H1 (cell line): ENCODE measurements around the gene ADD1. TPM values are rescaled to one million over a fixed set of nuclear protein-coding genes. Genes with fewer than 3 reads are reported as not detected.
A peak's percentile ranks its signal among the peaks of the same experiment; 100 is the strongest.

Experiments
- CTCF ChIA-PET: fragments of 300-600 bp; sonication (Branson Sonifier 250); formaldehyde crosslinking; loops from one replicate; lab custom pipeline; 2021; ENCODE audit not compliant: partially characterized antibody; lab: Charles Lee
- POLR2A ChIA-PET: fragments of 300-600 bp; sonication (Branson Sonifier 250); formaldehyde crosslinking; loops from one replicate; lab custom pipeline; 2021; ENCODE audit warnings: inconsistent platforms; ENCODE audit not compliant: partially characterized antibody; lab: Charles Lee
- DNase-seq, 2 experiments: peaks; one replicate each; pipeline versions ENCODE4 v3.0.0 to v3.0.0-alpha.2; 2010 to 2022; ENCODE audit warnings: low spot score in 2 of 2, low read depth in 1 of 2, mixed read lengths in 1 of 2
- FAIRE-seq: peaks from 2 replicates; lab custom pipeline; 2011; peaks lifted over from hg19 to GRCh38; lab: Jason Lieb, UNC
- H2AFZ ChIP-seq: 2 replicates; pipeline ENCODE4 v1.8.1; 2012; ENCODE audit warnings: low read length, inconsistent platforms
- H2AK5ac ChIP-seq: 2 replicates; pipeline ENCODE4 v1.6.1; 2013; ENCODE audit warnings: low read depth, low read length
- H2BK120ac ChIP-seq: replicated peaks from 2 replicates; pipeline ENCODE3; 2013; ENCODE audit warnings: low read depth, low read length, inconsistent platforms
- H2BK12ac ChIP-seq: 2 replicates; pipeline ENCODE4 v1.6.1; 2013; ENCODE audit warnings: low read depth, low read length
- H2BK15ac ChIP-seq: 2 replicates; pipeline ENCODE4 v1.6.1; 2013; ENCODE audit warnings: low read length
- H2BK20ac ChIP-seq: 2 replicates; pipeline ENCODE4 v1.6.1; 2013; ENCODE audit warnings: low read length
- H2BK5ac ChIP-seq: 2 replicates; pipeline ENCODE4 v1.6.1; 2013; ENCODE audit warnings: low read depth, low read length
- H3K14ac ChIP-seq: 2 replicates; pipeline ENCODE4 v1.6.1; 2013; ENCODE audit warnings: inconsistent platforms; ENCODE audit not compliant: insufficient read length
- H3K18ac ChIP-seq: 2 replicates; pipeline ENCODE4 v1.6.1; 2013; ENCODE audit warnings: low read length; ENCODE audit errors: extremely low read depth
- H3K23ac ChIP-seq: 2 replicates; pipeline ENCODE4 v1.6.1; 2013; ENCODE audit warnings: inconsistent platforms; ENCODE audit not compliant: insufficient read length
- H3K23me2 ChIP-seq: 2 replicates; pipeline ENCODE4 v1.6.1; 2013; ENCODE audit warnings: low read depth, low read length
- H3K27ac ChIP-seq: 2 replicates; pipeline ENCODE4 v1.6.1; 2011; ENCODE audit warnings: low read depth, low read length, inconsistent platforms
- H3K27me3 ChIP-seq, 4 experiments: replicated peaks in 1 of 4; 1 replicate in 1 of 4; 2 replicates in 3 of 4; pipeline versions ENCODE4 v1.6.1 to v1.8.1; 2011 to 2013; ENCODE audit warnings: low read length in 3 of 4, mild to moderate bottlenecking in 3 of 4, inconsistent platforms in 2 of 4, mixed read lengths in 2 of 4, moderate library complexity in 1 of 4; ENCODE audit not compliant: control insufficient read depth in 3 of 4, insufficient read depth in 3 of 4; ENCODE audit errors: extremely low read depth in 1 of 4
- H3K36me3 ChIP-seq, 4 experiments: 2 replicates each; pipeline versions ENCODE4 v1.6.1 to v1.8.1; 2011 to 2013; ENCODE audit warnings: mild to moderate bottlenecking in 4 of 4, low read length in 3 of 4, moderate library complexity in 2 of 4, control low read depth in 1 of 4, inconsistent platforms in 1 of 4; ENCODE audit not compliant: insufficient read depth in 4 of 4, control insufficient read depth in 2 of 4
- H3K4ac ChIP-seq: replicated peaks from 2 replicates; pipeline ENCODE3; 2013; ENCODE audit warnings: low read length, low read depth, mixed read lengths, inconsistent platforms; ENCODE audit not compliant: insufficient read length
- H3K4me1 ChIP-seq, 4 experiments: replicated peaks in 1 of 4; 1 replicate in 1 of 4; 2 replicates in 3 of 4; pipeline versions ENCODE4 v1.6.1 to v1.8.1; 2011 to 2013; ENCODE audit warnings: low read length in 3 of 4, inconsistent platforms in 2 of 4, mixed read lengths in 1 of 4; ENCODE audit not compliant: insufficient read depth in 4 of 4, control insufficient read depth in 3 of 4
- H3K4me2 ChIP-seq, 2 experiments: 2 replicates each; pipeline versions ENCODE4 v1.6.1 to v1.8.1; 2011 to 2013; ENCODE audit warnings: low read depth in 2 of 2, low read length in 2 of 2, control low read depth in 1 of 2, inconsistent platforms in 1 of 2, mild to moderate bottlenecking in 1 of 2; ENCODE audit not compliant: insufficient read depth in 1 of 2
- H3K4me3 ChIP-seq, 4 experiments: fragments of 200-600, 300-600 bp in 1 of 4; sonication (generic), shearing (Covaris generic), sonication (Bioruptor Twin) in 1 of 4; 2 replicates each; pipeline versions ENCODE4 v1.5.1 to v1.8.1; 2011 to 2016; ENCODE audit warnings: low read length in 4 of 4, low read depth in 3 of 4, control low read depth in 2 of 4, inconsistent platforms in 2 of 4, mild to moderate bottlenecking in 2 of 4, mixed read lengths in 1 of 4, moderate library complexity in 1 of 4; ENCODE audit not compliant: insufficient read depth in 2 of 4; ENCODE audit errors: extremely low read depth in 1 of 4
- H3K56ac ChIP-seq: replicated peaks from 2 replicates; pipeline ENCODE3; 2013; ENCODE audit warnings: low read depth, mild to moderate bottlenecking, mixed read lengths, low read length, inconsistent platforms; ENCODE audit not compliant: insufficient read length
- H3K79me1 ChIP-seq: 2 replicates; pipeline ENCODE4 v1.6.1; 2013; ENCODE audit warnings: low read depth, low read length, control low read depth
- H3K79me2 ChIP-seq, 2 experiments: 2 replicates each; pipeline versions ENCODE4 v1.6.1 to v1.8.1; 2012 to 2013; ENCODE audit warnings: low read length in 2 of 2, mild to moderate bottlenecking in 2 of 2, inconsistent platforms in 1 of 2; ENCODE audit not compliant: insufficient read depth in 2 of 2, control insufficient read depth in 1 of 2
- H3K9ac ChIP-seq, 4 experiments: replicated peaks in 1 of 4; 1 replicate in 1 of 4; 2 replicates in 3 of 4; pipeline versions ENCODE4 v1.6.1 to v1.8.1; 2011 to 2013; ENCODE audit warnings: low read depth in 3 of 4, low read length in 3 of 4, control low read depth in 2 of 4, mild to moderate bottlenecking in 2 of 4, moderate library complexity in 2 of 4, inconsistent platforms in 1 of 4; ENCODE audit errors: extremely low read depth in 1 of 4
- H3K9me3 ChIP-seq, 2 experiments: 2 replicates each; pipeline versions ENCODE4 v1.6.1 to v1.8.1; 2012 to 2013; ENCODE audit warnings: mild to moderate bottlenecking in 2 of 2, moderate library complexity in 2 of 2, control low read depth in 1 of 2, inconsistent platforms in 1 of 2, low read depth in 1 of 2, low read length in 1 of 2, mixed read lengths in 1 of 2; ENCODE audit not compliant: insufficient read depth in 2 of 2
- H4K20me1 ChIP-seq, 2 experiments: replicated peaks in 1 of 2; 2 replicates each; pipeline versions ENCODE3 to v1.8.1; 2011 to 2013; ENCODE audit warnings: inconsistent platforms in 2 of 2, low read length in 2 of 2, mild to moderate bottlenecking in 1 of 2; ENCODE audit not compliant: insufficient read depth in 2 of 2, control insufficient read depth in 1 of 2
- H4K5ac ChIP-seq: 2 replicates; pipeline ENCODE4 v1.6.1; 2013; ENCODE audit warnings: low read length, low read depth, mixed read lengths, inconsistent platforms; ENCODE audit not compliant: insufficient read length
- H4K8ac ChIP-seq: 2 replicates; pipeline ENCODE4 v1.8.0; 2013; ENCODE audit warnings: mild to moderate bottlenecking, moderate library complexity, low read length, inconsistent platforms; ENCODE audit not compliant: insufficient read depth; ENCODE audit errors: extremely low read depth
- H4K91ac ChIP-seq: replicated peaks from 2 replicates; pipeline ENCODE3; 2013; ENCODE audit warnings: low read length, mixed read lengths, inconsistent platforms; ENCODE audit not compliant: insufficient read length
- BCL11A ChIP-seq, 2 experiments: IDR thresholded peaks; one replicate each; pipeline ENCODE4 v1.6.1; 2011; ENCODE audit warnings: low read depth in 2 of 2, low read length in 2 of 2, mild to moderate bottlenecking in 2 of 2
- CREB1 ChIP-seq: IDR thresholded peaks from 2 replicates; pipeline ENCODE4 v1.6.1; 2012; ENCODE audit warnings: inconsistent platforms
- SRF ChIP-seq: IDR thresholded peaks from 2 replicates; pipeline ENCODE4 v1.6.1; 2011; ENCODE audit warnings: mild to moderate bottlenecking, low read depth, low read length, moderate library complexity
- TAF1 ChIP-seq: IDR thresholded peaks from 2 replicates; pipeline ENCODE4 v1.6.1; 2011; ENCODE audit warnings: mild to moderate bottlenecking, low read depth, low read length
- TBP ChIP-seq: IDR thresholded peaks from 2 replicates; pipeline ENCODE4 v1.6.1; 2011; ENCODE audit warnings: low read depth, low read length, improper control_type of control experiment
- TEAD4 ChIP-seq: IDR thresholded peaks from 2 replicates; pipeline ENCODE4 v1.6.1; 2012; ENCODE audit warnings: low read depth, low read length, inconsistent platforms, mixed read lengths
- WGBS, 2 experiments: shearing (Covaris generic) in 1 of 2; methylation state at CpG; one replicate each; pipeline versions ENCODE4 v1.1.6 to v1.1.7; 2013 to 2015; ENCODE audit warnings: low lambda C conversion rate in 2 of 2, mixed read lengths in 2 of 2, inconsistent platforms in 1 of 2, low coverage in 1 of 2, missing lambda C conversion rate in 1 of 2; ENCODE audit not compliant: insufficient replicate concordance in 2 of 2, insufficient coverage in 1 of 2, insufficient read length in 1 of 2; ENCODE audit errors: extremely low coverage in 1 of 2, missing lambda C conversion rate in 1 of 2; 5-methylcytosine and 5-hydroxymethylcytosine counted together
- polyA plus RNA-seq, 7 experiments: library from polyadenylated mRNA; depleted of rRNA in 3 of 7; stranded (reverse) in 5 of 7; unstranded in 2 of 7; fragments of >200 nt in 5 of 7; fragments of 200-250 nt in 2 of 7; gene quantifications; 1 replicate in 5 of 7; 2 replicates in 1 of 7; 4 replicates in 1 of 7; pipeline versions ENCODE4 v1.2.1 to v1.2.3, GENCODE V29; 2011 to 2013; ENCODE audit warnings: missing spikeins in 2 of 7, mixed read lengths in 2 of 7
- total RNA-seq: library from RNA; stranded (reverse); fragmentation: NEBNext Ultra II Directional; extraction: Animal tissue kit (Norgen Biotek cat#: 25700); gene quantifications from 2 replicates; pipeline ENCODE4 v1.2.1, GENCODE V29; 2021
- TF ChIP-seq, protein P1 (sequence below), 3 experiments: IDR thresholded peaks; 1 replicate in 2 of 3; 2 replicates in 1 of 3; pipeline versions ENCODE4 v1.5.1 to v1.6.1; 2011; ENCODE audit warnings: low read length in 3 of 3, mild to moderate bottlenecking in 3 of 3, inconsistent platforms in 2 of 3, low read depth in 1 of 3, moderate library complexity in 1 of 3; ENCODE audit not compliant: insufficient read depth in 1 of 3; ENCODE audit errors: control extremely low read depth in 1 of 3
- TF ChIP-seq, protein P2 (sequence below): IDR thresholded peaks from 2 replicates; pipeline ENCODE4 v1.6.1; 2011; ENCODE audit warnings: low read length, improper control_type of control experiment

The ADD1 gene
- total and polyA plus RNA-seq, 2 of the 8 experiments (the other 6 are each of a cell fraction or from before 2014, with no cell fraction given) = 113 to 143 TPM

DNA sequence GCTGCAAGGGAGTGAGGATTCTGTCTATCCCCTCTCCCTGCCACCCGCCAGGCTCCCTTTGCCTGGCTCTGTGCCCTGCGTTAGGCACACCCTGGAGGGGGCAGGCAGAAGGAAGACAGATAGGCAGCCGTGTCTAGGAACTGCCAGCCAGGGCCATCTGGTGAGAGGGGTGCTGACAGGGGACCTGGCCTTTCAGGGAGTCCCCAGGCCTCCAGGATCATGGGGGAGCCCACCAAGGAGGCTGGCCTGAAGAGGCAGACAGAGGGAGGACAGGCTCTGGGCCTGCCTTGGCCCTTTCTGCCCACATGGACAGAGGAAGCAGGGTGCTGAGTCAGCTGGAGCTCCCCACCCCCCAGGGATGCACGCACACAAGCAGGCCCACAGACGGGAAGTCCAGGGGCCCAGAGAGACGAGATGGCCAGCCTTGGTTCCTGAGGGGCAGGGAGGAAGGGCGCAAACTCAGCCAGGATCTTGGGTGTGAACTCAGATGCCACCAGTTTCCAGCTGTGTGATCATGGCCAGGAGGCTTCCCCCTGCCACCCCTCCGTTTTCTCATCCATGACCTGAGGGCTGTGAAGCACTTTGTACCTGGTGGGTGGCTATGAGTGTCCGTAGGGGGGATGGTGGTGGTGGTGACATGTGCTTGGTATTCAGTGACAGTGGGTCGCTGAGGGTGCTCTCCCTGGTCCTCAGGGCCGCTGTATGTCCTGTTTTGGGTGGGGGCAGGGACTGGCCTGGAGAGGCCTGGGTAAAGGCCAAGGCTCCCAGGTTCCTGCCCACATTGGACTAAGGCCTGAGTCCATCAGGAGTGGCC lies 49.0 kb upstream of the ADD1 start:
- Histone ChIP-seq H4K20me1 (peaks cover 2 to 4% of the 10 kb centered on the region in 2 experiments), H3K23ac (no peak overlapping the region), H3K27me3 (peaks cover 0 to 19% (median 12%) of the 10 kb centered on the region in 4 experiments; a peak in 5 of 7 replicates), H3K14ac (no peak overlapping the region), H4K5ac (no peak overlapping the region), H3K27ac (no peak overlapping the region), H2AFZ (no peak overlapping the region), H3K23me2 (no peaks in the 10 kb centered on the region; the same call in 1 of the 2 replicates), H2BK15ac (peak overlapping the region; percentile 72), H3K79me1 (0 out of 2 replicates have a peak, but pooled peaks cover 2% of the 10 kb centered on the region), H3K4me3 (no peak overlapping the region), H3K4me1 (peaks cover 0 to 21% (median 9%) of the 10 kb centered on the region in 4 experiments; a peak in 6 of 7 replicates), H3K79me2 (no peaks in the 10 kb centered on the region), H4K91ac (no peak overlapping the region), H2BK12ac (peak overlapping the region; percentile 85), H3K4ac (no peak overlapping the region), H3K18ac (peak overlapping the region; percentile 19; the same call in 1 of the 2 replicates), H2AK5ac (0 out of 2 replicates have a peak overlapping the region, but pooled peaks have one; percentile 24), H3K9me3 (no peaks in the 10 kb centered on the region; a peak in 1 of 4 replicates), H2BK120ac (no peak overlapping the region), H2BK5ac (peak overlapping the region; percentile 73; the same call in 1 of the 2 replicates), H3K4me2 (peak overlapping the region in 1 of 2 experiments; percentile 48; a peak in 1 of 4 replicates), H3K9ac (no peak overlapping the region), H3K56ac (no peak overlapping the region), H4K8ac (peak overlapping the region; percentile 28; the same call in 1 of the 2 replicates), H2BK20ac (no peak overlapping the region), H3K36me3 (no peaks in the 10 kb centered on the region)
- DNase-seq (no peak), FAIRE-seq (no peak)
- WGBS, 2 experiments = 84% methylated on average over 11 of the region's 11 CpGs; no CpG with 5 or more reads in 1 of the 2 experiments
- ChIA-PET POLR2A (interaction anchor here (0.7 to 1.7 kb wide), 7 partner anchors 11 to 134 kb away, joined by 3 to 10 read pairs (median 4); no protein-coding TSS in a partner anchor), CTCF (interaction anchor here (1.4 to 1.5 kb wide), 2 partner anchors 31 to 38 kb away, joined by 3 to 4 read pairs; no protein-coding TSS in a partner anchor)
- TF ChIP-seq SRF = no peak
- no peak for TF ChIP-seq BCL11A (IDR thresholded peaks at IDR 0.05; ENCODE audit: low read depth in 2 of 2, low read length in 2 of 2)
- TF ChIP-seq, protein P1, sequence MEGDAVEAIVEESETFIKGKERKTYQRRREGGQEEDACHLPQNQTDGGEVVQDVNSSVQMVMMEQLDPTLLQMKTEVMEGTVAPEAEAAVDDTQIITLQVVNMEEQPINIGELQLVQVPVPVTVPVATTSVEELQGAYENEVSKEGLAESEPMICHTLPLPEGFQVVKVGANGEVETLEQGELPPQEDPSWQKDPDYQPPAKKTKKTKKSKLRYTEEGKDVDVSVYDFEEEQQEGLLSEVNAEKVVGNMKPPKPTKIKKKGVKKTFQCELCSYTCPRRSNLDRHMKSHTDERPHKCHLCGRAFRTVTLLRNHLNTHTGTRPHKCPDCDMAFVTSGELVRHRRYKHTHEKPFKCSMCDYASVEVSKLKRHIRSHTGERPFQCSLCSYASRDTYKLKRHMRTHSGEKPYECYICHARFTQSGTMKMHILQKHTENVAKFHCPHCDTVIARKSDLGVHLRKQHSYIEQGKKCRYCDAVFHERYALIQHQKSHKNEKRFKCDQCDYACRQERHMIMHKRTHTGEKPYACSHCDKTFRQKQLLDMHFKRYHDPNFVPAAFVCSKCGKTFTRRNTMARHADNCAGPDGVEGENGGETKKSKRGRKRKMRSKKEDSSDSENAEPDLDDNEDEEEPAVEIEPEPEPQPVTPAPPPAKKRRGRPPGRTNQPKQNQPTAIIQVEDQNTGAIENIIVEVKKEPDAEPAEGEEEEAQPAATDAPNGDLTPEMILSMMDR (IDR thresholded peaks at IDR 0.05; ENCODE audit: control extremely low read depth in 1 of 3, insufficient read depth in 1 of 3, low read depth in 1 of 3, low read length in 3 of 3) = no peak
- TF ChIP-seq, protein P2, sequence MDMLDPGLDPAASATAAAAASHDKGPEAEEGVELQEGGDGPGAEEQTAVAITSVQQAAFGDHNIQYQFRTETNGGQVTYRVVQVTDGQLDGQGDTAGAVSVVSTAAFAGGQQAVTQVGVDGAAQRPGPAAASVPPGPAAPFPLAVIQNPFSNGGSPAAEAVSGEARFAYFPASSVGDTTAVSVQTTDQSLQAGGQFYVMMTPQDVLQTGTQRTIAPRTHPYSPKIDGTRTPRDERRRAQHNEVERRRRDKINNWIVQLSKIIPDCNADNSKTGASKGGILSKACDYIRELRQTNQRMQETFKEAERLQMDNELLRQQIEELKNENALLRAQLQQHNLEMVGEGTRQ = no peak
- TF ChIP-seq CREB1 = no peak
- TF ChIP-seq TBP = no peak
- no peak for TF ChIP-seq TEAD4
- no peak for TF ChIP-seq TAF1
